ENCODE data around the gene MPZ. TPM values are rescaled to one million over a fixed set of nuclear protein-coding genes. Genes with fewer than 3 reads are reported as not detected.
"Not testable (repeated sequence)": the region's sequence is repeated elsewhere in the genome, so short reads cannot be mapped to it uniquely, and the experiment has no call there.

The MPZ gene
- total RNA-seq, 4 donors from 2014 or later: 0.84 to 8.7 (median 4.5) TPM

DNA sequence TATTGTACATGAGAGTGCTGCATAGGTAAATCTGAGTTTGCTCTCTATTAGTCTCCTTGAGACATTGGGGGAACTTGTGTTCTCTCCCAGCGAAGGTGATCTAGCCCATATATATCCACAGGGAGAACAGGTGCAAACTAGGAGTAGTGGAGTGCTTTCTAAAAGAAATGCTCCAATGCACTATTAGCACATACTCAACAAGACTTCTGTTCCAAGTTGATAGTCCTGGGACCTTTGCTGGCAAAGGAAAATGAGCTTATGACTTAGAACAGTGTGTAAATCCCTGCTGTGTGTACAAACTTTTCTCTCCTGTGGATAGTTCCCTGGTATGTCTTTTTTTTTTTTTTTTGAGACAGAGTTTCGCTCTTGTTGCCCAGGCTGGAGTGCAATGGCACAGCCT is 32.4 kb upstream of the MPZ start:
- intact Hi-C loops (cut with DNase I; ENCODE audit: low total_unique reads): no loop called here
- no peak for TF ChIP-seq POLR2A (IDR thresholded peaks at IDR 0.05)
- no peak overlapping the region for H3K4me3 ChIP-seq (ENCODE audit: low read depth, poor library complexity, severe bottlenecking)
- 98 to 100% methylated on average over 2 of the region's 2 CpGs for WGBS, 2 donors
- DNase-seq (ENCODE audit: low spot score in 2 of 2): no peak

DNA sequence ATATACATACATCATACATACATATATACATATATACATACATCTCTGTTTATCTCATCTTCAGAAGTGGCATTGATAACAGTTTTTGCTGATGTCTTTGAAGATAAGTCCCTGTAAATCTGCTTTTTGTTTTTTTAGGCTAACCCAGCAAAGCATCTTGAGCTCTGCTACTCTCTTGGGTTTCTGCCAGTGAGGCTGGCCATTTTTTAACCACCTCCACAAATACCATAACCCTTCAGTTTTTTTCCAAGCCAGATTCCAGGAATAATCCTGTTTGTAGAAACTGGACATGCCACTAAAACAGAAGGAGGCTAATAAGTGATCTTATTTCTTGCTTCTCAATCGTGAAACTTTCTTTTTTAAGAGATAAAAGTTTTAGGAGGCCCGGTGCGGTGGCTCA is 26.0 kb upstream of the MPZ start:
- intact Hi-C loops (cut with DNase I; ENCODE audit: low total_unique reads): no loop called here
- TF ChIP-seq POLR2A (IDR thresholded peaks at IDR 0.05): no peak
- TF ChIP-seq, protein P1, sequence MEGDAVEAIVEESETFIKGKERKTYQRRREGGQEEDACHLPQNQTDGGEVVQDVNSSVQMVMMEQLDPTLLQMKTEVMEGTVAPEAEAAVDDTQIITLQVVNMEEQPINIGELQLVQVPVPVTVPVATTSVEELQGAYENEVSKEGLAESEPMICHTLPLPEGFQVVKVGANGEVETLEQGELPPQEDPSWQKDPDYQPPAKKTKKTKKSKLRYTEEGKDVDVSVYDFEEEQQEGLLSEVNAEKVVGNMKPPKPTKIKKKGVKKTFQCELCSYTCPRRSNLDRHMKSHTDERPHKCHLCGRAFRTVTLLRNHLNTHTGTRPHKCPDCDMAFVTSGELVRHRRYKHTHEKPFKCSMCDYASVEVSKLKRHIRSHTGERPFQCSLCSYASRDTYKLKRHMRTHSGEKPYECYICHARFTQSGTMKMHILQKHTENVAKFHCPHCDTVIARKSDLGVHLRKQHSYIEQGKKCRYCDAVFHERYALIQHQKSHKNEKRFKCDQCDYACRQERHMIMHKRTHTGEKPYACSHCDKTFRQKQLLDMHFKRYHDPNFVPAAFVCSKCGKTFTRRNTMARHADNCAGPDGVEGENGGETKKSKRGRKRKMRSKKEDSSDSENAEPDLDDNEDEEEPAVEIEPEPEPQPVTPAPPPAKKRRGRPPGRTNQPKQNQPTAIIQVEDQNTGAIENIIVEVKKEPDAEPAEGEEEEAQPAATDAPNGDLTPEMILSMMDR (IDR thresholded peaks at IDR 0.05): no peak
- DNase-seq (ENCODE audit: low spot score in 2 of 2): no peak
- 92 to 97% methylated on average over 3 of the region's 3 CpGs for whole genome bisulfite sequencing, 2 donors
- no peak overlapping the region for H3K4me3 ChIP-seq (ENCODE audit: low read depth, poor library complexity, severe bottlenecking)

DNA sequence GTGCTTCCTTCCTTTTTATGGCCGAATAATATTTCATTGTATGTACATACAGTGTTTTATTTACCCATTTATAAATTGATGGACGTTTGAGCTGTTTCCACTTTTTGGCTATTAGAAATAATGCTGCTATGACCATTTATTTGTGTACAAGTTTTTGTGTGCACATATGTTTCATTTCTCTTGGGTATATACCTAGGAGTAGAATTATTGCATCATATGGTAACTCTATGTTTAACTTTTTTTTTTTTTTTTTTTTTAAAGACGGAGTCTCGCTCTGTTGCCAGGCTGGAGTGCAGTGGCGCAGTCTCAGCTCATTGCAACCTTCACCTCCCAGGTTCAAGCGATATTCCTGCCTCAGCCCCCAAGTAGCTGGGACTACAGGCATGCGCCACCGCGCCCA is 23.4 kb upstream of the MPZ start:
- intact Hi-C loops (cut with DNase I; ENCODE audit: low total_unique reads): no loop called here

DNA sequence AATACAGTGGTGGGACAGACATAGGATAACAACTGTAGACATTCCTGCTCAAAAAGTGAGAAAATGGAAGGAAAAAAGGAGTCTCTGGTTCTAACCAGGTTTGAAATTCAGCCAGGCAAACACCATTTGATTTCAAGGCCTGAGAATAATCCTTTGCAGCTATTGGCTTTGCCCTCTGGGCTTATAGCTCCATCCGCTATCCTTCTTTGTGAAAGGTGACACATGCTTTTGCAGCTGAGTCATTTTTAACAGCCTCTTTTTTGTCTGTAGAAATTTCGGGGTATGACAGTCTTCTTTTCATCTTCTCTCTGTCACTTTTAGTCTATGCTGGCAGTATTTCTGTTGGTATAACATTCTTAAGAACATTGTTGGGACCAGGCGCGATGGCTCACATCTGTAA is 20.6 kb upstream of the MPZ start:
- no peak for DNase-seq (ENCODE audit: low spot score in 2 of 2)
- no peak overlapping the region for H3K4me3 ChIP-seq (ENCODE audit: low read depth, poor library complexity, severe bottlenecking)
- WGBS, 2 donors: 80 to 91% methylated on average over 4 of the region's 4 CpGs
- TF ChIP-seq POLR2A (IDR thresholded peaks at IDR 0.05): no peak
- TF ChIP-seq, protein P1 (IDR thresholded peaks at IDR 0.05): no peak
- intact Hi-C loops (cut with DNase I; ENCODE audit: low total_unique reads): no loop called here

More for the DNA sequence above, 23.4 kb upstream of the MPZ start:
- TF ChIP-seq, protein P1 (IDR thresholded peaks at IDR 0.05): no peak
- TF ChIP-seq POLR2A (IDR thresholded peaks at IDR 0.05): no peak
- DNase-seq (ENCODE audit: low spot score in 2 of 2): no peak
- no peak overlapping the region for H3K4me3 ChIP-seq (ENCODE audit: low read depth, poor library complexity, severe bottlenecking)
- WGBS, 2 donors: 93 to 96% methylated on average over 9 of the region's 9 CpGs

DNA sequence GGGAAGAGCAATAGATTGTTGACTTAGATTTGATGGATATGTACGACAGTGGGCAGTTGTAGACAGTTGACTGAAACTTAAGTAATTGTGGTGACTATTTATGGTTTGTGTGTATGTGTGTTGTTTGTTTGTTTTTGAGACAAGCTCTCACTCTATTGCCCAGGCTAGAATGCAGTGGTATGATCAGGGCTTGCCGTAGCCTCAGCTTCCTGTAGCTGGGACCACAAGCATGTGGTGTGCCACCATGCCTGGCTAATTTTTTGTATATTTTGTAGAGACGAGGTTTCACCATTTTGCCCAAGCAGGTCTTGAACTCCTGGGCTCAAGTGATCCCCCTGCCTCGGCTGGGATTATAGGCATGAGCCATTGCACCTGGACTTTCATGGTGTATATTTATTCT is 14.3 kb upstream of the MPZ start:
- intact Hi-C loops (cut with DNase I; ENCODE audit: low total_unique reads): no loop called here
- no peak for DNase-seq (ENCODE audit: low spot score in 2 of 2)
- TF ChIP-seq, protein P1 (IDR thresholded peaks at IDR 0.05): no peak
- TF ChIP-seq POLR2A (IDR thresholded peaks at IDR 0.05): no peak
- H3K4me3 ChIP-seq (ENCODE audit: low read depth, poor library complexity, severe bottlenecking): no peak overlapping the region
- WGBS, 2 donors: 86 to 88% methylated on average over 4 of the region's 4 CpGs

DNA sequence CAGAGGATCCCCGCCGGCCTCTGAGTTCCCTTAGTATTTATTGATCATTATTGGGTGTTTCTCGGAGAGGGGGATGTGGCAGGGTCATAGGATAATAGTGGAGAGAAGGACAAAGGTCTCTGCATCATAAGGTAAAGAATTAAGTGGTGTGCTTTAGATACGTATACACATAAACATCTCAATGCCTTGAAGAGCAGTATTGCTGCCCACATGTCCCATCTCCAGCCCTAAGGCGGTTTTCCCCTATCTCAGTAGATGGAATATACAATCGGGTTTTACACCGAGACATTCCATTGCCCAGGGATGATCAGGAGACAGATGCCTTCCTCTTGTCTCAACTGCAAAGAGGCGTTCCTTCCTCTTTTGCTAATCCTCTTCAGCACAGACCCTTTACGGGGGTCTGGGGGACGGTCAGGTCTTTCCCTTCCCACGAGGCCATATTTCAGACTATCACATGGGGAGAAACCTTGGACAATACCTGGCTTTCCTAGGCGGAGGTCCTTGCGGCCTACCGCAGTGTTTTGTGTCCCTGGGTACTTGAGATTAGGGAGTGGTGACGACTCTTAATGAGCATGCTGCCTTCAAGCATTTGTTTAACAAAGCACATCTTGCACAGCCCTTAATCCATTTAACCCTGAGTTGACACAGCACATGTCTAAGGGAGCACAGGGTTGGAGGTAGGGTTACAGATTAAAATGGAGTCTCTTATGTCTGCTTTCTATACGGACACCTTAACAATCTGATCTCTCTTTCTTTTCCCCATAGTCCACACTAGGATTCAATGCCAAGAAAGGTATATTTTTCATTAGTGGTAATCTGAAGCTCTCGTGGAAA is 6.3 kb upstream of the MPZ start:
- WGBS, 2 donors: 79 to 80% methylated on average over 17 of the region's 17 CpGs
- H3K4me3 ChIP-seq (ENCODE audit: low read depth, poor library complexity, severe bottlenecking); intact Hi-C loops (cut with DNase I; ENCODE audit: low total_unique reads); DNase-seq (ENCODE audit: low spot score in 2 of 2): not testable (repeated sequence)
